ENCODE results near the gene KDM2A.
"Not testable (repeated sequence)": the region's sequence is repeated elsewhere in the genome, so short reads cannot be mapped to it uniquely, and the experiment has no call there.

Gene KDM2A

GRCh38 chr11:67238894-67239782, 120.1 kb downstream of the KDM2A start:
- DNase-seq (ENCODE audit: low spot score): peak; percentile 67

- peak; percentile 99 for DNase-seq (ENCODE audit: low spot score)
These were observed 120.9 kb downstream of the KDM2A start for GRCh38 chr11:67239783-67240575.

- DNase-seq (ENCODE audit: low spot score): peak; percentile 88
These were observed 121.7 kb downstream of the KDM2A start for GRCh38 chr11:67240576-67241389.

GRCh38 chr11:67242548-67242947, 123.5 kb downstream of the KDM2A start:
- no peak for DNase-seq (ENCODE audit: low spot score)

- DNase-seq (ENCODE audit: low spot score): no peak
These were observed 124.0 kb downstream of the KDM2A start for GRCh38 chr11:67243051-67243450.

- no peak for DNase-seq (ENCODE audit: low spot score)
These were observed 126.0 kb downstream of the KDM2A start for GRCh38 chr11:67245046-67245445.

GRCh38 chr11:67247946-67248550, 129.0 kb downstream of the KDM2A start:
- no peak for DNase-seq (ENCODE audit: low spot score)

GRCh38 chr11:67248653-67249052, 129.6 kb downstream of the KDM2A start:
- no peak for DNase-seq (ENCODE audit: low spot score)

- no peak for DNase-seq (ENCODE audit: low spot score)
These were observed 131.3 kb downstream of the KDM2A start for GRCh38 chr11:67250059-67251043.

GRCh38 chr11:67251841-67252240, 132.8 kb downstream of the KDM2A start:
- DNase-seq (ENCODE audit: low spot score): no peak

- peak; percentile 70 for DNase-seq (ENCODE audit: low spot score)
These were observed 133.8 kb downstream of the KDM2A start for GRCh38 chr11:67252831-67253239.

- DNase-seq (ENCODE audit: low spot score): no peak
These were observed 135.0 kb downstream of the KDM2A start for GRCh38 chr11:67253872-67254624.

GRCh38 chr11:67254798-67255197, 135.7 kb downstream of the KDM2A start:
- DNase-seq (ENCODE audit: low spot score): no peak

GRCh38 chr11:67255353-67255752, 136.3 kb downstream of the KDM2A start:
- no peak for DNase-seq (ENCODE audit: low spot score)

- no peak for DNase-seq (ENCODE audit: low spot score)
These were observed 136.8 kb downstream of the KDM2A start for GRCh38 chr11:67255864-67256263.

- no peak for DNase-seq (ENCODE audit: low spot score)
These were observed 137.5 kb downstream of the KDM2A start for GRCh38 chr11:67256477-67257135.

GRCh38 chr11:67260406-67260805, 141.3 kb downstream of the KDM2A start:
- DNase-seq (ENCODE audit: low spot score): no peak

- DNase-seq (ENCODE audit: low spot score): not testable (repeated sequence)
These were observed 142.0 kb downstream of the KDM2A start for GRCh38 chr11:67260885-67261639.

GRCh38 chr11:67261640-67261945, 142.5 kb downstream of the KDM2A start:
- no peak for DNase-seq (ENCODE audit: low spot score)
